ENCODE results near the gene TMEM208.

DNA sequence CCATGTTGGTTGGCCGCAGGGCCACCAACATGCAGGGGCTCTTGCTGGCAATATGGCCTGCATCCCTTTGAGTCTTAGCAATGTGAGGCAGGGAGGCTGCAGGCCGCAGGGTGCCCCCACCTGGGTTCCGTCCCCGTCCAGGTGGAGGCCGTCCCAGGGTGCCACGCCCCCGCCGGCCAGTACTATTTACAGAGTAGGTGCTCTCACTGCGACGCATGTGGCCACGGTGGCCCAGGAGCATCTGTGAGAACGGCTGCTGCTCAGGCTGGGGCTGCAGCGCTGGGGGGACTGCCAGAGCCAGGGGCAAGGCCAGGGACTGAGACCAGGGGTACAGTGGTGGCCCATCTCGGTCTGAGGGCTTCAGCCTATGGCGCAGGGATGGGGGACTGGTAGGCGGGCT is 46.8 kb upstream of the TMEM208 start:
- no peak for TF ChIP-seq EZH2 (IDR thresholded peaks at IDR 0.05)
- TF ChIP-seq FOXP2 (optimal IDR thresholded peaks at IDR 0.05; ENCODE audit: control extremely low read depth, extremely low read length, insufficient read depth): no peak
